ENCODE data around the gene TMOD1. TPM values are rescaled to one million over a fixed set of nuclear protein-coding genes. Genes with fewer than 3 reads are reported as not detected.
"Not testable (repeated sequence)": the region's sequence is repeated elsewhere in the genome, so short reads cannot be mapped to it uniquely, and the experiment has no call there.

The TMOD1 gene
- 10 to 100 TPM; 10.4 to 15.4 (median 13.9) TPM for total RNA-seq

GRCh38 chr9:97501177-97501971, at the start of gene TMOD1:
Gene TMOD1 (plus strand): TSS chr9:97501666. CDS start chr9:97524189, 22,523 bp downstream.
- Histone ChIP-seq H3K4me1 (no peaks in the 10 kb centered on the region), H3K4me3 (peak within 1 kb of the TSS; percentile 66 to 81 (median 76)), H3K9me3 (no peaks in the 10 kb centered on the region), H3K36me3 (no peaks in the 10 kb centered on the region), H3K27me3 (no peaks in the 10 kb centered on the region), H3K27ac (peak within 1 kb of the TSS; percentile 42 to 71)
- DNase-seq (ENCODE audit: low spot score in 2 of 2): no peak
- TF ChIP-seq POLR2AphosphoS5 (IDR thresholded peaks at IDR 0.05) (no peak), POLR2A (IDR thresholded peaks at IDR 0.05) (no peak), CTCF (IDR thresholded peaks at IDR 0.05) (no peak)
- intact Hi-C loops (cut with DNase I; ENCODE audit: low total_unique reads): no loop called here

- intact Hi-C loops (cut with DNase I; ENCODE audit: low total_unique reads); H3K36me3 ChIP-seq; DNase-seq (ENCODE audit: low spot score in 2 of 2); H3K4me1 ChIP-seq; H3K9me3 ChIP-seq; H3K27ac ChIP-seq; H3K4me3 ChIP-seq; H3K27me3 ChIP-seq: not testable (repeated sequence)
Observed at GRCh38 chr9:97453573-97453972, 47.9 kb upstream of the TMOD1 start.

DNA sequence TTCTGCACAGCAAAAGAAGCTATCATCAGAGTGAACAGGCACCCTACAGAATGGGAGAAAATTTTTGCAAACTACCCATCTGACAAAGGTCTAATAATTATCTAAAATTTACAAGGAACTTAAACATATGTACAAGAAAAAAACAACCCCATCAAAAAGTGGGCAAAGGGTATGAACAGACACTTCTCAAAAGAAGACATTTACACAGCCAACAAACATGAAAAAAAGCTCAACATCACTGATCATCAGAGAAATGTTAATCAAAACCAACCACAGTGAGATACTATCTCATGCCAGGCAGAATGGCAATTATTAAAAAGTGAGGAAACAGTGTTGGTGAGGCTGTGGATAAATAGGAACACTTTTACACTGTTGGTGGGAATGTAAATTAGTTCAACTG, 44.6 kb upstream of the TMOD1 start:
- DNase-seq (ENCODE audit: low spot score in 2 of 2); intact Hi-C loops (cut with DNase I; ENCODE audit: low total_unique reads); H3K36me3 ChIP-seq; H3K27me3 ChIP-seq; H3K9me3 ChIP-seq; H3K27ac ChIP-seq; H3K4me3 ChIP-seq; H3K4me1 ChIP-seq: not testable (repeated sequence)

DNA sequence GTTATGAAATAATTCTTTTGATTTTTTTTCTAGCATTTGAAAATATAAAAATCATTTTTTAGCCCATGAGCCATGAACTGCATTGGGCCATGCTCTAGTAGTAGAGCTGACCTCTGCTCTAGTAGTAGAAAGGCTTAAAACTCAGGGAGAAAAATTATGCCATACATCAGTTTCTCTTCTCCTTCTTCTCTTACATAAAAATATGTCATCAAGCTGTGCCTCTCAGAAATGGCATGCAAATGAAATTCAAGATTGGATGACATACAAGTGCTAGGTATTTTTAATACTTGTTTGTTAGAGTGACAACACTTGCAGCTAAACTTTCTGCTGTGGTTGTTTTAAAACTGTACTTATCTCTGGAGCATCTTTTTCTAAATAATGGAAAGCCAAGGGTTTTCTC, 42.1 kb upstream of the TMOD1 start:
- Histone ChIP-seq H3K4me3 (no peak overlapping the region), H3K27ac (no peak overlapping the region), H3K9me3 (no peaks in the 10 kb centered on the region), H3K4me1 (no peaks in the 10 kb centered on the region), H3K27me3 (no peaks in the 10 kb centered on the region), H3K36me3 (no peaks in the 10 kb centered on the region)
- DNase-seq (ENCODE audit: low spot score in 2 of 2): no peak
- intact Hi-C loops (cut with DNase I; ENCODE audit: low total_unique reads): no loop called here
- TF ChIP-seq POLR2A (IDR thresholded peaks at IDR 0.05): no peak
- TF ChIP-seq CTCF (IDR thresholded peaks at IDR 0.05): no peak
- no peak for TF ChIP-seq POLR2AphosphoS5 (IDR thresholded peaks at IDR 0.05)

GRCh38 chr9:97462159-97462558, 39.3 kb upstream of the TMOD1 start:
- intact Hi-C loops (cut with DNase I; ENCODE audit: low total_unique reads): no loop called here
- TF ChIP-seq POLR2A (IDR thresholded peaks at IDR 0.05): no peak
- TF ChIP-seq CTCF (IDR thresholded peaks at IDR 0.05): no peak
- TF ChIP-seq POLR2AphosphoS5 (IDR thresholded peaks at IDR 0.05): no peak
- Histone ChIP-seq H3K4me1 (no peaks in the 10 kb centered on the region), H3K27ac (no peak overlapping the region), H3K36me3 (no peaks in the 10 kb centered on the region), H3K27me3 (no peaks in the 10 kb centered on the region), H3K4me3 (no peak overlapping the region), H3K9me3 (no peaks in the 10 kb centered on the region)
- no peak for DNase-seq (ENCODE audit: low spot score in 2 of 2)

DNA sequence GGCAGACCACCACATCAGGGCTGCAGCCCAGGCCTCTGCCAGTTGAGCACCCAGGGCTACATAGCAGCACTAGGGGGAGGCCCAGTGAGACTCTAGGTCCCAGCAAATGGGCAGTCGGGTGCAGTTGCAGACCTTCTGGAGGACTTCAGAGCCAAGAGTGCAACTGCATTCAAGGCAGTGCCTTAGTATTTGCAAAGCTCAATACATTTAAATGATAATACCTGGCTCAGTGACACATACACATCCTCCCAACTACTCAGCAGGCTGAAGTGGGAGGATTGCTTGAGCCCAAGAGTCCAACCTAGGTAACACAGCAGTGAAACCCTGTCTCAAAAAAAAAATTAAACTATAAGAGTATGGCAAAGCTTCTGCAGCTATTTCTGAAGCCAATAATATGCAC, 38.6 kb upstream of the TMOD1 start:
- DNase-seq (ENCODE audit: low spot score in 2 of 2): no peak
- Histone ChIP-seq H3K4me3 (no peak overlapping the region), H3K27ac (no peak overlapping the region), H3K36me3 (no peaks in the 10 kb centered on the region), H3K9me3 (no peaks in the 10 kb centered on the region), H3K4me1 (no peaks in the 10 kb centered on the region), H3K27me3 (no peaks in the 10 kb centered on the region)
- no peak for TF ChIP-seq CTCF (IDR thresholded peaks at IDR 0.05)
- TF ChIP-seq POLR2AphosphoS5 (IDR thresholded peaks at IDR 0.05): no peak
- no peak for TF ChIP-seq POLR2A (IDR thresholded peaks at IDR 0.05)
- intact Hi-C loops (cut with DNase I; ENCODE audit: low total_unique reads): no loop called here

All from breast epithelium (tissue), 4 donors.